GM19351 (cell line): ENCODE measurements around the gene RSL24D1.
"Not testable (repeated sequence)": the region's sequence is repeated elsewhere in the genome, so short reads cannot be mapped to it uniquely, and the experiment has no call there.

Experiments
- ATAC-seq: cut with Tn5 transposase; IDR thresholded peaks from one replicate; pipeline ENCODE4 v1.9.1; 2021; ENCODE audit warnings: mild to moderate bottlenecking, moderate library complexity; ENCODE audit not compliant: unreplicated experiment

Gene RSL24D1

GRCh38 chr15:55220606-55221005, 23.9 kb upstream of the RSL24D1 start:
- no peak for ATAC-seq

- ATAC-seq, result no peak
Observed at GRCh38 chr15:55218056-55218455, 21.3 kb upstream of the RSL24D1 start.

- no peak for ATAC-seq
Observed at GRCh38 chr15:55204464-55204863, 7.7 kb upstream of the RSL24D1 start.

DNA sequence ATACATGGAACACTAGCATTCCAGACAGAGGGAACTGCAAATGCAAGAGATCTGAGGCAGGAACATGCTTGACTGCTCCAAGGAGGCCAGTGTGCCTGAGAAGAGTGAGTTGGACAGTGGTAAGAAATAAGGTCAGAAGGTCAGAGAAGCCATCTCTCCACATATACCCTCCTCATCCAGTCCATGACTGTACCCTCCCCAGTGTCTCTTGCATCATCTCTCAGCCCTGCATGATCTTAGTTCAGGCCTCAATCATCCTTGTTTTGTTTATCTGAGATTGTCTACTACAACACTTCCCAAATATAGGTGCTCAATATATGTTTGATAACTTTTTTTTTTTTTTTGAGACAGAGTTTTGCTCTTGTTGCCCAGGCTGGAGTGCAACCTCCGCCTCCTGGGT, 5.5 kb upstream of the RSL24D1 start:
- ATAC-seq, result no peak

DNA sequence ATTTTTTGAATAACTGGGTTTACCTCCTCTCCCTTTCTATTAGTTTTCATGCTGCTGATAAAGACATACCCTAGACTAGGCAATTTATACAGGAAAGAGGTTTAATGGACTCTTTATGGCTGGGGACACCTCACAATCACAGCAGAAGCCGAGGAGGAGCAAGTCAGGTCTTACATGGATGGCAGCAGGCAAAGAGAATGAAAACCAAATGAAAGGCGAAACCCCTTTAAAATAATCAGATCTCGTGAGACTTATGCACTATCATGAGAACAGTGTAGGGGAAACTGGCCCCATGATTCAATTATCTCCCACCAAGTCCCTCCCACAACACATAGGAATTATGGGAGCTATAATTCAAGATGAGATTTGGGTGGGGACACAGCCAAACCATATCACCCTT, 2.0 kb upstream of the RSL24D1 start:
- ATAC-seq, result no peak

- ATAC-seq, result no peak
Observed at GRCh38 chr15:55197719-55198118, 978 bp upstream of the RSL24D1 start.

DNA sequence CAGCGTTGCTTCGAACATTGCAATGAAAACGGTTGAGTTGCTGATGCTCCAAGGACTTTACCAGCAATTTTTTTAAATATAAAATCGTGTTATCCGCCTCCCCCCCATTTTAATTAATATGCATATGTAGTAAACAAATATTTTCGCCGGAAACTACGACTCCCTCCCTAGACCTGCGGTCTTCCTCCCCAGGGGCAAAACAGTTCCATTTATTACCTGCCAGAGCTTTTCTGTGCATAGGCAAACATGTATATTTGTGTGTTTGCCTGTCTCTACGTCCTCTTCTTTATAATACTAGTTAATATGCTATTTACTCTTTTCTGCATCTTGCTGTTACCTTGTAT, 593 bp upstream of the RSL24D1 start:
- peak; percentile 23 for ATAC-seq

GRCh38 chr15:55195996-55196395, 745 bp downstream of the RSL24D1 start:
- no peak for ATAC-seq

DNA sequence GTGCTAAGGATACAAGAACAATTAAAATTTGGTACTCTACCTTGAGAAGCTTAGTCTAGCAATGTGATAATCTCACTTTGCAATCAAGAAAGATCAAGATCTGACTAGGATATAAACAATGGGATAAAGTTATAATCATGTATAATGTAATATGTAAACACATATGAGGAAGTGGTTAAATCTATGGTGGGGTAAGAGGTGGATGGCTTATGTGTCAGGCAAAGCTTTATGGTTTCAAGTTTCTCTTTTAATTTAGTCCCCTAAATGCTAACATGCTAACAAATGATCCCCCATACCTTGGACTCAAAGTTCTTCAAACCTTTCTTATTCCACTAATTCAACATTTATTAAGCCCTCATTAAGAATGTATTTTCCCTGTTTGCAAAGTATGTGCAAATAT, 2.5 kb downstream of the RSL24D1 start:
- ATAC-seq, result no peak

- ATAC-seq, result no peak
Observed at GRCh38 chr15:55186331-55186730, 10.4 kb downstream of the RSL24D1 start.

GRCh38 chr15:55183679-55184078, 13.1 kb downstream of the RSL24D1 start:
- ATAC-seq, result no peak

- no peak for ATAC-seq
Observed at GRCh38 chr15:55179141-55179540, 17.6 kb downstream of the RSL24D1 start.

DNA sequence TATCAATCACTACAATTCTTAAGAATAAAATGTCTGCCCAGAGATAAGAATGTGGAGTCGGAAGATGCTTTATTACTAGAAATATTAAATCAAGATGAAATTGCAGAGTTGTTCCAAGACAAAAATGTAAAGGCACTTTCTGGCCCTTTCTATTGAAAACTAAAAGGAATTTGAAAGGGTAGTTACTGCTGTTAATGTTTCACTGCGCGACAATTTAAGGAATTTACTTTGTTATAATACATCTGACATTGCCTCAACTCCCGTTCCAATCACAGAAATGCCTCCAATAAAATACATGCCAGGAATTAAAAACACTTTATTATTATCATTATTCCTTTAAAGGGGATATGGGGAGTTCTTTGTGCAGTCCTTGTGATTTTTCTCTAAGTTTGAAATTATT, 26.4 kb downstream of the RSL24D1 start:
- ATAC-seq, result no peak

DNA sequence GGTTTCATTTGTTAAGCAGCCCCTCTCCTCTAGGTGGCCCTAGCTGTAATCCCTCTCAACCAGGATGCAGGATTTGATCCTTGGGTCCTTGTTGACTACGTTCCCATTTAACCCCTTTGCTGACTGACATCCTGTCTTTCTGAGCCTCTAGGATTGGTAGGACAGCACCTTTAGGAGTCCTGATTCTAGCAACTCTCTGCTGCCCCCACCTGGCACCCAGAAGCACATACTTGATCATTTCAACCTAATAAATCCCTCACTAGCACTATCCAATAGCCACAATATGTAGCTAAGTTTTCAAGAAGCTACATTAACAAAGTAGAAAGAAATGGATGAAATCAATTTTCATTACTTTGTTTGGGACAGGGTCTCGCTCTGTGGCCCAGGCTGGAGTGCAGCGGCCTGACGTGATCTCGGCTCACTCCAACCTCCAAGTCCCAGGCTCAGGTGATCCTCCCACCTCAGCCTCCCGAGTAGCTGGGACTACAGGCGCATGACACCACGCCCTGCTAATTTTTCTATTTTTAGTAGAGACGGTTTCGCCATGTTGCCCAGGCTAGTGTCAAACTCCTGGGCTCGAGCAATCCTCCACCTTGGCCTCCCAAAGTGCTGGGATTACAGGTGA, 28.3 kb downstream of the RSL24D1 start:
- peak; percentile 96 for ATAC-seq

- no peak for ATAC-seq
Observed at GRCh38 chr15:55164284-55164683, 32.5 kb downstream of the RSL24D1 start.

- ATAC-seq, result no peak
Observed at GRCh38 chr15:55151631-55152030, 45.1 kb downstream of the RSL24D1 start.

DNA sequence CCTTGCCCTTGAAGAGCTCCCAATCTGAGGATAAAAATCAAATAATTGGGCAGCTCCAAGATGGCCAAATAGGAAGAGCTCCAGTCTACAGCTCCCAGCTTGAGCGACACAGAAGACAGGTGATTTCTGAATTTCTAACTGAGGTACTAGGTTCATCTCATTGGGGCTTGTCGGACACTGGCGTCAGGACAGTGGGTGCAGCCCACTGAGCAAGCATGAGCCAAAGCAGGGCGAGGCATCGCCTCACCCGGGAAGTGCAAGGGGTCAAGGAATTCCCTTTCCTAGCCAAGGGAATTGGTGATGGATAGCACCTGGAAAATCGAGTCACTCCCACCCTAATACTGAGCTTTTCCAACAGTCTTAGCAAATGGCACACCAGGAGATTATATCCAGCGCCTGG, 53.6 kb downstream of the RSL24D1 start:
- not testable (repeated sequence) for ATAC-seq

GRCh38 chr15:55133972-55134371, 62.8 kb downstream of the RSL24D1 start:
- ATAC-seq, result no peak

DNA sequence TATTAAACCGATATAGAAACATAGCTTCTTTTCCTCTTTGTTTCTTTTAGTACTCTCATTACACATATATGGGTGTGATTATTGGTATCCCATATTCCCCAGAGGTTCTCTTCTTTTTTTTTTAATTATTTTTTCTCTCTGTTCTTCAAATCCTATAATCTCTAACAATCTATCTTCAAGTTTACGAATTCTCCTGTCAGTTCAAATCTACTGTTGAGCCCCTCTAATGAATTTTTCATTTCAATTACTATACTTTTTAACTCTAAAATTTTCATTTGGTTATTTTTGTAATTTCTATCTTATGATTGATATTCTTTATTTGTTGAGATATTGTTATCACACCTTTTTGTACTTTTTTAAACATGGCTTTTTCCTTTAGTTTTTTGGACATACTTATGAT, 64.1 kb downstream of the RSL24D1 start:
- no peak for ATAC-seq
